H9 (cell line): ENCODE measurements around the gene PARP16. TPM values are rescaled to one million over a fixed set of nuclear protein-coding genes. Genes with fewer than 3 reads are reported as not detected.

Experiments
- DNase-seq: peaks from one replicate; pipeline ENCODE4 v3.0.0-alpha.2; 2017
- H2AFZ ChIP-seq: one replicate; pipeline ENCODE4 v1.6.1; 2013; ENCODE audit warnings: mild to moderate bottlenecking, low read length, control low read depth, moderate library complexity
- H2AK5ac ChIP-seq: 2 replicates; pipeline ENCODE4 v1.6.1; 2013; ENCODE audit warnings: low read length, control low read depth, mixed read lengths; ENCODE audit not compliant: insufficient read length
- H2BK120ac ChIP-seq: one replicate; pipeline ENCODE4 v1.6.1; 2013; ENCODE audit warnings: low read depth, mild to moderate bottlenecking, low read length, control low read depth, inconsistent platforms; ENCODE audit not compliant: poor library complexity, severe bottlenecking
- H2BK12ac ChIP-seq: 2 replicates; pipeline ENCODE4 v1.6.1; 2013; ENCODE audit warnings: low read length, control low read depth, mixed read lengths, low read depth; ENCODE audit not compliant: insufficient read length
- H2BK15ac ChIP-seq: 2 replicates; pipeline ENCODE4 v1.6.1; 2013; ENCODE audit warnings: low read depth, low read length, control low read depth
- H2BK20ac ChIP-seq: one replicate; pipeline ENCODE4 v1.6.1; 2013; ENCODE audit warnings: low read depth, mild to moderate bottlenecking, low read length, control low read depth, inconsistent platforms; ENCODE audit not compliant: poor library complexity, severe bottlenecking
- H2BK5ac ChIP-seq: 2 replicates; pipeline ENCODE4 v1.6.1; 2013; ENCODE audit warnings: low read length, control low read depth, mixed read lengths; ENCODE audit not compliant: insufficient read length
- H3K14ac ChIP-seq: 2 replicates; pipeline ENCODE4 v1.6.1; 2013; ENCODE audit warnings: low read length, control low read depth; ENCODE audit not compliant: insufficient read depth
- H3K18ac ChIP-seq: 2 replicates; pipeline ENCODE4 v1.6.1; 2013; ENCODE audit warnings: low read depth, mild to moderate bottlenecking, mixed read lengths, low read length, control low read depth; ENCODE audit not compliant: insufficient read length
- H3K23ac ChIP-seq: 2 replicates; pipeline ENCODE4 v1.6.1; 2013; ENCODE audit warnings: low read length, control low read depth, mixed read lengths, low read depth; ENCODE audit not compliant: insufficient read length
- H3K23me2 ChIP-seq: 2 replicates; pipeline ENCODE4 v1.6.1; 2013; ENCODE audit warnings: low read depth, mild to moderate bottlenecking, mixed read lengths, low read length, control low read depth; ENCODE audit not compliant: insufficient read length, poor library complexity, severe bottlenecking
- H3K27ac ChIP-seq: 2 replicates; pipeline ENCODE4 v1.5.1; 2013; ENCODE audit warnings: low read length, control low read depth, mixed read lengths, low read depth; ENCODE audit not compliant: insufficient read length
- H3K27me3 ChIP-seq: 2 replicates; pipeline ENCODE4 v1.6.1; 2013; ENCODE audit warnings: low read length, control low read depth, inconsistent platforms; ENCODE audit not compliant: insufficient read depth
- H3K4ac ChIP-seq: 2 replicates; pipeline ENCODE4 v1.6.1; 2013; ENCODE audit warnings: low read depth, mild to moderate bottlenecking, control low read depth, inconsistent platforms, low read length, moderate library complexity
- H3K4me1 ChIP-seq: 2 replicates; pipeline ENCODE4 v1.6.1; 2013; ENCODE audit warnings: low read length, control low read depth, inconsistent platforms; ENCODE audit not compliant: insufficient read depth
- H3K4me2 ChIP-seq: 2 replicates; pipeline ENCODE4 v1.6.1; 2013; ENCODE audit warnings: low read length, control low read depth, mixed read lengths; ENCODE audit not compliant: insufficient read length, insufficient read depth
- H3K56ac ChIP-seq: 2 replicates; pipeline ENCODE4 v1.6.1; 2013; ENCODE audit warnings: low read depth, mild to moderate bottlenecking, mixed read lengths, low read length, control low read depth; ENCODE audit not compliant: insufficient read length
- H3K79me1 ChIP-seq: 2 replicates; pipeline ENCODE4 v1.6.1; 2013; ENCODE audit warnings: low read depth, mild to moderate bottlenecking, moderate library complexity, low read length, control low read depth, inconsistent platforms; ENCODE audit not compliant: insufficient read depth, poor library complexity, severe bottlenecking
- H3K79me2 ChIP-seq: 2 replicates; pipeline ENCODE4 v1.6.1; 2013; ENCODE audit warnings: low read length, control low read depth, inconsistent platforms; ENCODE audit not compliant: insufficient read depth
- H3K9ac ChIP-seq: 2 replicates; pipeline ENCODE4 v1.6.1; 2013; ENCODE audit warnings: low read length, control low read depth, mixed read lengths; ENCODE audit not compliant: insufficient read length; ENCODE audit errors: extremely low read depth
- H3K9me3 ChIP-seq: one replicate; pipeline ENCODE4 v1.6.1; 2013; ENCODE audit warnings: low read depth, low read length, inconsistent platforms; ENCODE audit not compliant: control insufficient read depth
- H3T11ph ChIP-seq: one replicate; pipeline ENCODE4 v1.6.1; 2013; ENCODE audit warnings: mild to moderate bottlenecking, low read length, control low read depth, inconsistent platforms
- H4K20me1 ChIP-seq: one replicate; pipeline ENCODE4 v1.6.1; 2013; ENCODE audit not compliant: control insufficient read depth, insufficient read length, insufficient read depth
- H4K5ac ChIP-seq: 2 replicates; pipeline ENCODE4 v1.6.1; 2013; ENCODE audit warnings: low read depth, mild to moderate bottlenecking, mixed read lengths, low read length, control low read depth; ENCODE audit not compliant: insufficient read length
- H4K8ac ChIP-seq: replicated peaks from 2 replicates; pipeline ENCODE4 v1.6.1; 2013; ENCODE audit warnings: low read length, control low read depth, mixed read lengths, low read depth; ENCODE audit not compliant: insufficient read length
- H4K91ac ChIP-seq: 2 replicates; pipeline ENCODE4 v1.6.1; 2013; ENCODE audit warnings: low read depth, mild to moderate bottlenecking, moderate library complexity, mixed read lengths, low read length, control low read depth; ENCODE audit not compliant: insufficient read length
- H3K27ac Mint-ChIP-seq, 3 experiments: 2 replicates in 2 of 3; 3 replicates in 1 of 3; pipeline ENCODE4 v1.8.0; 2020 to 2021; ENCODE audit warnings: mixed read lengths in 3 of 3, mild to moderate bottlenecking in 1 of 3, moderate library complexity in 1 of 3
- H3K27me3 Mint-ChIP-seq: 2 replicates; pipeline ENCODE4 v1.8.0; 2021; ENCODE audit warnings: low read depth, mild to moderate bottlenecking, moderate library complexity, mixed read lengths
- H3K36me3 Mint-ChIP-seq, 3 experiments: 2 replicates in 2 of 3; 3 replicates in 1 of 3; pipeline ENCODE4 v1.8.0; 2020 to 2021; ENCODE audit warnings: low read depth in 3 of 3, mixed read lengths in 3 of 3; ENCODE audit not compliant: insufficient read depth in 1 of 3
- H3K4me1 Mint-ChIP-seq, 2 experiments: 2 replicates each; pipeline ENCODE4 v1.8.0; 2020; ENCODE audit warnings: mixed read lengths in 2 of 2
- H3K4me3 Mint-ChIP-seq, 2 experiments: 2 replicates in 1 of 2; 3 replicates in 1 of 2; pipeline ENCODE4 v1.8.0; 2020 to 2021; ENCODE audit warnings: mild to moderate bottlenecking in 2 of 2, mixed read lengths in 2 of 2, moderate library complexity in 1 of 2
- H3K9me3 Mint-ChIP-seq, 2 experiments: 2 replicates in 1 of 2; 3 replicates in 1 of 2; pipeline ENCODE4 v1.8.0; 2020; ENCODE audit warnings: mild to moderate bottlenecking in 2 of 2, mixed read lengths in 2 of 2, moderate library complexity in 1 of 2
- WGBS: extraction: QIAGEN DNeasy Blood & Tissue Kit; methylation state at CpG from one replicate; pipeline ENCODE4 v1.1.7; 2013; ENCODE audit warnings: missing lambda C conversion rate, low lambda C conversion rate, mixed read lengths; ENCODE audit not compliant: insufficient read length; ENCODE audit errors: extremely low coverage; 5-methylcytosine and 5-hydroxymethylcytosine counted together
- total RNA-seq: library from RNA; stranded (reverse); gene quantifications from 2 replicates; pipeline ENCODE4 v1.2.1, GENCODE V29; 2021
- TF ChIP-seq, protein P1 (sequence below): fragments of 200-600 bp; sonication (generic); conservative IDR thresholded peaks from 3 replicates; pipeline ENCODE4 v1.8.0; 2021; ENCODE audit warnings: antibody characterized with exemption, mild to moderate bottlenecking

PARP16 gene
- total RNA-seq, 1 experiment from 2014 or later, result 3.9 TPM

DNA sequence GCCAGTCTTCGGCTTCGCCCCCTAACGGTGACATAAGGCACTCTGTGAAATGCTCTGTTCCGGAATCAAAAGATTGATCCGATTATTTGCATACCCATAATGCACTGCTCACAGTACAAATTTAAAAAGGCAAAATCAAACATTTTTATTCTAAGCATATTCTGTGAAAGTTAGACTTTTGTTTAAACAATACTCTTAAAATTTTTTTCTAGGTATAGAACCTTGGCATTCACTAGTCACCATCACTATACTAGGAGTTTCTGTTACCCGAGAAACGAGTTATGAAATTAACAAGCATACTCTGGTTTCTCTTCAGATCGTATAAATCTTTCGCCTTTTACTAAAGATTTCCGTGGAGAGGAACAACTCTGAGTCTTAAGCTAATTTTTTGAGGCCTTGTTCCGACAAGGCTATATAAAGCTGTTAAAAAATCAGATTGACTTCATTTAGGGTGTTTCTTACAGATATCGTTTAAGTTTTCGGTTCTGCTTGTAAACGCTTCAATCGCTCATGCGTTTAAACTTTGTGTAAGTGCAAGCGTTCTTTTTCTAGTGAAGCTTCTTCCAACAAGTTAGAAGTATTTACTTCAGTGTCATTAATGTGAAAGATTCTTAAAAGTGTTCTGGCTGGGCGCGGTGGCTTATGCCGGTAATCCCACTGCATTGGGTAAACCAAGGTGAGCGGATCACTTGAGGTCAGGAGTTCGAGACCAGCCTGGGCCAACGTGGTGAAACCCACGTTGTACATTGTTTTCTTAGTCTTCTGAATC lies 17.9 kb upstream of the PARP16 start, which contains the start of gene RNU5B-1:
RNU5B-1 (plus strand) TSS at position 297 of the 769 bp plus-strand sequence.
- Histone ChIP-seq H3K4me2 (peak within 1 kb of the TSS; percentile 72), H3K18ac (peak within 1 kb of the TSS; percentile 47), H4K8ac (no peak within 1 kb of the TSS), H2BK5ac (no peak within 1 kb of the TSS), H3K9me3 (no peaks in the 10 kb centered on the region), H3K56ac (no peak within 1 kb of the TSS), H2AFZ (peak within 1 kb of the TSS; percentile 79), H2BK120ac (peak within 1 kb of the TSS; percentile 65), H3K23me2 (peaks cover 7% of the 10 kb centered on the region), H2BK15ac (no peak within 1 kb of the TSS), H3K4ac (no peak within 1 kb of the TSS; the same call in 1 of the 2 replicates), H2AK5ac (no peak within 1 kb of the TSS), H3K23ac (no peak within 1 kb of the TSS), H2BK12ac (peak within 1 kb of the TSS; percentile 33), H4K91ac (no peak within 1 kb of the TSS), H3K27ac (peak within 1 kb of the TSS; percentile 56), H3K27me3 (no peaks in the 10 kb centered on the region), H4K20me1 (no peaks in the 10 kb centered on the region), H3K79me2 (no peaks in the 10 kb centered on the region), H3K9ac (peak within 1 kb of the TSS; percentile 28), H3K4me1 (peaks cover 2% of the 10 kb centered on the region; the same call in 1 of the 2 replicates), H3K14ac (peak within 1 kb of the TSS; percentile 85; the same call in 1 of the 2 replicates), H2BK20ac (no peak within 1 kb of the TSS), H3T11ph (peak within 1 kb of the TSS; percentile 38), H4K5ac (peak within 1 kb of the TSS; percentile 37), H3K79me1 (no peaks in the 10 kb centered on the region)
- H3K4me1 Mint-ChIP-seq, result peaks cover 17 to 19% of the 10 kb centered on the region in 2 experiments
- H3K9me3 Mint-ChIP-seq, result no peaks in the 10 kb centered on the region; a peak in 1 of 5 replicates
- H3K27ac Mint-ChIP-seq, result peak within 1 kb of the TSS; percentile 98 to 100 (median 98)
- peak within 1 kb of the TSS; percentile 74 to 75 for H3K4me3 Mint-ChIP-seq
- TF ChIP-seq, protein P1, sequence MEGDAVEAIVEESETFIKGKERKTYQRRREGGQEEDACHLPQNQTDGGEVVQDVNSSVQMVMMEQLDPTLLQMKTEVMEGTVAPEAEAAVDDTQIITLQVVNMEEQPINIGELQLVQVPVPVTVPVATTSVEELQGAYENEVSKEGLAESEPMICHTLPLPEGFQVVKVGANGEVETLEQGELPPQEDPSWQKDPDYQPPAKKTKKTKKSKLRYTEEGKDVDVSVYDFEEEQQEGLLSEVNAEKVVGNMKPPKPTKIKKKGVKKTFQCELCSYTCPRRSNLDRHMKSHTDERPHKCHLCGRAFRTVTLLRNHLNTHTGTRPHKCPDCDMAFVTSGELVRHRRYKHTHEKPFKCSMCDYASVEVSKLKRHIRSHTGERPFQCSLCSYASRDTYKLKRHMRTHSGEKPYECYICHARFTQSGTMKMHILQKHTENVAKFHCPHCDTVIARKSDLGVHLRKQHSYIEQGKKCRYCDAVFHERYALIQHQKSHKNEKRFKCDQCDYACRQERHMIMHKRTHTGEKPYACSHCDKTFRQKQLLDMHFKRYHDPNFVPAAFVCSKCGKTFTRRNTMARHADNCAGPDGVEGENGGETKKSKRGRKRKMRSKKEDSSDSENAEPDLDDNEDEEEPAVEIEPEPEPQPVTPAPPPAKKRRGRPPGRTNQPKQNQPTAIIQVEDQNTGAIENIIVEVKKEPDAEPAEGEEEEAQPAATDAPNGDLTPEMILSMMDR, result peak; percentile 94
- H3K27me3 Mint-ChIP-seq, result peaks cover 2% of the 10 kb centered on the region; the same call in 1 of the 2 replicates
- no CpG with 5 or more reads among the region's 24 CpGs for WGBS
- DNase-seq, result peak; percentile 84
- H3K36me3 Mint-ChIP-seq, result no peaks in the 10 kb centered on the region
